Common myeloid progenitor, CD34-positive (primary cell): ENCODE data around the gene CCDC61.

Experiments
- CTCF ChIA-PET: fragments of 350-600 bp; sonication (Branson Sonifier 250); formaldehyde crosslinking; loops from one replicate; lab custom pipeline; 2021; ENCODE audit warnings: antibody characterized with exemption; lab: Charles Lee
- POLR2A ChIA-PET: fragments of 350-600 bp; sonication (Branson Sonifier 250); formaldehyde crosslinking; loops from one replicate; lab custom pipeline; 2021; ENCODE audit warnings: antibody characterized with exemption; lab: Charles Lee
- DNase-seq, 3 donors: peaks; one replicate each; pipeline versions ENCODE4 v3.0.0 to v3.0.0-alpha.2; 2013
- H3K27ac ChIP-seq, 2 experiments: 1 replicate in 1 of 2; 2 replicates in 1 of 2; pipeline ENCODE4 v1.7.0; 2013; ENCODE audit warnings: inconsistent platforms in 2 of 2, low read length in 2 of 2, mild to moderate bottlenecking in 2 of 2, low read depth in 1 of 2, moderate library complexity in 1 of 2; ENCODE audit not compliant: severe bottlenecking in 2 of 2, insufficient read depth in 1 of 2, poor library complexity in 1 of 2
- H3K27me3 ChIP-seq, 5 experiments: replicated peaks in 2 of 5; 1 replicate in 3 of 5; 2 replicates in 2 of 5; pipeline versions ENCODE4 v1.6.1 to v1.7.0; 2013; ENCODE audit warnings: low read length in 4 of 5, mild to moderate bottlenecking in 2 of 5, moderate library complexity in 2 of 5, inconsistent platforms in 1 of 5; ENCODE audit not compliant: insufficient read depth in 5 of 5, control insufficient read depth in 4 of 5
- H3K36me3 ChIP-seq, 4 experiments: 1 replicate in 2 of 4; 2 replicates in 2 of 4; pipeline versions ENCODE4 v1.6.1 to v1.7.0; 2013; ENCODE audit warnings: low read length in 3 of 4, control low read depth in 1 of 4, mild to moderate bottlenecking in 1 of 4; ENCODE audit not compliant: control insufficient read depth in 4 of 4, insufficient read depth in 4 of 4
- H3K4me1 ChIP-seq, 4 experiments: 1 replicate in 3 of 4; 2 replicates in 1 of 4; pipeline versions ENCODE4 v1.6.1 to v1.7.1; 2013; ENCODE audit warnings: low read length in 3 of 4, mild to moderate bottlenecking in 3 of 4, control low read depth in 1 of 4, inconsistent platforms in 1 of 4, moderate library complexity in 1 of 4; ENCODE audit not compliant: control insufficient read depth in 4 of 4, insufficient read depth in 4 of 4; ENCODE audit errors: control extremely low read depth in 1 of 4
- H3K4me3 ChIP-seq, 7 experiments: 1 replicate in 4 of 7; 2 replicates in 3 of 7; pipeline versions ENCODE4 v1.5.1 to v1.7.0; 2013; ENCODE audit warnings: mild to moderate bottlenecking in 7 of 7, low read length in 6 of 7, moderate library complexity in 6 of 7, inconsistent platforms in 2 of 7, low read depth in 2 of 7, control low read depth in 1 of 7; ENCODE audit not compliant: insufficient read depth in 4 of 7, control insufficient read depth in 1 of 7; ENCODE audit errors: extremely low read depth in 1 of 7
- H3K9me3 ChIP-seq, 5 experiments: 1 replicate in 4 of 5; 2 replicates in 1 of 5; pipeline versions ENCODE4 v1.6.1 to v1.7.1; 2013; ENCODE audit warnings: low read length in 4 of 5, mild to moderate bottlenecking in 2 of 5, inconsistent platforms in 1 of 5, low read depth in 1 of 5, moderate library complexity in 1 of 5; ENCODE audit not compliant: control insufficient read depth in 4 of 5, insufficient read depth in 2 of 5; ENCODE audit errors: control extremely low read depth in 1 of 5
- WGBS: methylation state at CpG from one replicate; pipeline ENCODE4 v1.1.5; 2013; ENCODE audit not compliant: insufficient coverage; 5-methylcytosine and 5-hydroxymethylcytosine counted together

CCDC61 gene

GRCh38 chr19:46015687-46016425 is 20.6 kb downstream of the CCDC61 start:
- POLR2A ChIA-PET = no interaction called here
- no peaks in the 10 kb centered on the region for H3K9me3 ChIP-seq
- peaks cover 0 to 24% (median 20%) of the 10 kb centered on the region in 4 experiments for H3K4me1 ChIP-seq
- no peak overlapping the region for H3K27ac ChIP-seq
- H3K4me3 ChIP-seq = peak overlapping the region; percentile 37 to 74 (median 70)
- CTCF ChIA-PET = interaction anchor here (2.0 kb wide), 1 partner anchor 249 kb away, joined by 8 read pairs; no protein-coding TSS in a partner anchor
- WGBS = under 1% methylated on average over 60 of the region's 63 CpGs
- H3K27me3 ChIP-seq = peaks cover 0 to 42% (median 12%) of the 10 kb centered on the region in 5 experiments
- DNase-seq = peak in 2 of 3 donors; percentile 35 to 40
- H3K36me3 ChIP-seq = peaks cover 0 to 3% (median 1%) of the 10 kb centered on the region in 4 experiments

GRCh38 chr19:46016426-46017094 is 21.3 kb downstream of the CCDC61 start:
- H3K27me3 ChIP-seq = peaks cover 0 to 47% (median 16%) of the 10 kb centered on the region in 5 experiments
- H3K4me1 ChIP-seq = peaks cover 0 to 24% (median 20%) of the 10 kb centered on the region in 4 experiments
- under 1% methylated on average over 33 of the region's 48 CpGs for WGBS
- DNase-seq = peak; percentile 71 to 80 (median 75)
- H3K9me3 ChIP-seq = no peaks in the 10 kb centered on the region
- H3K27ac ChIP-seq = no peak overlapping the region
- peaks cover 0 to 2% (median 0%) of the 10 kb centered on the region in 4 experiments for H3K36me3 ChIP-seq
- POLR2A ChIA-PET = no interaction called here
- CTCF ChIA-PET = interaction anchor here (2.0 to 2.1 kb wide), 2 partner anchors 12 to 248 kb away, joined by 8 read pairs; no protein-coding TSS in a partner anchor
- peak overlapping the region; percentile 37 to 74 (median 70) for H3K4me3 ChIP-seq

- no peak overlapping the region for H3K4me3 ChIP-seq
- ChIA-PET POLR2A (no interaction called here), CTCF (interaction anchor here (2.0 to 2.1 kb wide), 2 partner anchors 12 to 248 kb away, joined by 8 read pairs; no protein-coding TSS in a partner anchor)
- H3K9me3 ChIP-seq = no peaks in the 10 kb centered on the region
- 67% methylated on average over 5 of the region's 7 CpGs for WGBS
- peaks cover 0 to 24% (median 20%) of the 10 kb centered on the region in 4 experiments for H3K4me1 ChIP-seq
- peaks cover 0 to 52% (median 19%) of the 10 kb centered on the region in 5 experiments for H3K27me3 ChIP-seq
- peaks cover 0 to 2% (median 0%) of the 10 kb centered on the region in 4 experiments for H3K36me3 ChIP-seq
- no peak for DNase-seq
- no peak overlapping the region for H3K27ac ChIP-seq
Measured at GRCh38 chr19:46017095-46017429, 21.8 kb downstream of the CCDC61 start.

- H3K4me1 ChIP-seq = peaks cover 0 to 26% (median 21%) of the 10 kb centered on the region in 4 experiments
- H3K9me3 ChIP-seq = no peaks in the 10 kb centered on the region
- CTCF ChIA-PET = interaction anchor here (1.2 to 2.1 kb wide), 3 partner anchors 11 to 247 kb away, joined by 3 to 8 read pairs (median 8); no protein-coding TSS in a partner anchor
- H3K27ac ChIP-seq = no peak overlapping the region
- POLR2A ChIA-PET = no interaction called here
- 97% methylated on average over 6 of the region's 15 CpGs for WGBS
- no peak overlapping the region for H3K4me3 ChIP-seq
- peaks cover 0 to 2% (median 0%) of the 10 kb centered on the region in 4 experiments for H3K36me3 ChIP-seq
- H3K27me3 ChIP-seq = peaks cover 0 to 59% (median 25%) of the 10 kb centered on the region in 5 experiments
- DNase-seq = no peak
Measured at GRCh38 chr19:46017874-46018675, 22.8 kb downstream of the CCDC61 start.

GRCh38 chr19:46018729-46019251 is 23.5 kb downstream of the CCDC61 start:
- peaks cover 0 to 2% (median 0%) of the 10 kb centered on the region in 4 experiments for H3K36me3 ChIP-seq
- no peak for DNase-seq
- peaks cover 0 to 57% (median 29%) of the 10 kb centered on the region in 5 experiments for H3K27me3 ChIP-seq
- peaks cover 0 to 27% (median 21%) of the 10 kb centered on the region in 4 experiments for H3K4me1 ChIP-seq
- 98% methylated on average over 7 of the region's 10 CpGs for WGBS
- ChIA-PET CTCF (interaction anchor here (1.0 to 1.2 kb wide), 3 partner anchors 13 to 58 kb away, joined by 3 read pairs; no protein-coding TSS in a partner anchor), POLR2A (no interaction called here)
- H3K9me3 ChIP-seq = no peaks in the 10 kb centered on the region
- no peak overlapping the region for H3K27ac ChIP-seq
- no peak overlapping the region for H3K4me3 ChIP-seq

GRCh38 chr19:46019270-46019669 is 24.0 kb downstream of the CCDC61 start:
- POLR2A ChIA-PET = no interaction called here

More at GRCh38 chr19:46019270-46019669, 24.0 kb downstream of the CCDC61 start:
- Histone ChIP-seq H3K4me3 (no peak overlapping the region), H3K36me3 (peaks cover 0 to 2% (median 0%) of the 10 kb centered on the region in 4 experiments), H3K4me1 (peaks cover 0 to 27% (median 21%) of the 10 kb centered on the region in 4 experiments), H3K27me3 (peaks cover 0 to 58% (median 32%) of the 10 kb centered on the region in 5 experiments), H3K27ac (no peak overlapping the region), H3K9me3 (no peaks in the 10 kb centered on the region)
- DNase-seq = no peak
- WGBS = 96% methylated on average over 6 of the region's 13 CpGs
- CTCF ChIA-PET = interaction anchor here (1.0 to 1.2 kb wide), 3 partner anchors 12 to 57 kb away, joined by 3 read pairs; no protein-coding TSS in a partner anchor
